Pulmonary artery endothelial cell (primary cell): Measurements from ENCODE around the gene PGAP2. TPM values are rescaled to one million over a fixed set of nuclear protein-coding genes. Genes with fewer than 3 reads are reported as not detected.
"Not testable (repeated sequence)": the region's sequence is repeated elsewhere in the genome, so short reads cannot be mapped to it uniquely, and the experiment has no call there.

ENCODE experiments used
- DNase-seq: peaks from one replicate; pipeline ENCODE4 v3.0.0-alpha.2; 2011; ENCODE audit warnings: low read depth, low spot score
- total RNA-seq: library from RNA; depleted of rRNA; stranded (reverse); fragments of >200 nt; gene quantifications from 2 replicates; pipeline ENCODE4 v1.2.3, GENCODE V29; 2014

PGAP2 gene
- total RNA-seq, 1 donor from 2014 or later: 10.9 TPM

DNA sequence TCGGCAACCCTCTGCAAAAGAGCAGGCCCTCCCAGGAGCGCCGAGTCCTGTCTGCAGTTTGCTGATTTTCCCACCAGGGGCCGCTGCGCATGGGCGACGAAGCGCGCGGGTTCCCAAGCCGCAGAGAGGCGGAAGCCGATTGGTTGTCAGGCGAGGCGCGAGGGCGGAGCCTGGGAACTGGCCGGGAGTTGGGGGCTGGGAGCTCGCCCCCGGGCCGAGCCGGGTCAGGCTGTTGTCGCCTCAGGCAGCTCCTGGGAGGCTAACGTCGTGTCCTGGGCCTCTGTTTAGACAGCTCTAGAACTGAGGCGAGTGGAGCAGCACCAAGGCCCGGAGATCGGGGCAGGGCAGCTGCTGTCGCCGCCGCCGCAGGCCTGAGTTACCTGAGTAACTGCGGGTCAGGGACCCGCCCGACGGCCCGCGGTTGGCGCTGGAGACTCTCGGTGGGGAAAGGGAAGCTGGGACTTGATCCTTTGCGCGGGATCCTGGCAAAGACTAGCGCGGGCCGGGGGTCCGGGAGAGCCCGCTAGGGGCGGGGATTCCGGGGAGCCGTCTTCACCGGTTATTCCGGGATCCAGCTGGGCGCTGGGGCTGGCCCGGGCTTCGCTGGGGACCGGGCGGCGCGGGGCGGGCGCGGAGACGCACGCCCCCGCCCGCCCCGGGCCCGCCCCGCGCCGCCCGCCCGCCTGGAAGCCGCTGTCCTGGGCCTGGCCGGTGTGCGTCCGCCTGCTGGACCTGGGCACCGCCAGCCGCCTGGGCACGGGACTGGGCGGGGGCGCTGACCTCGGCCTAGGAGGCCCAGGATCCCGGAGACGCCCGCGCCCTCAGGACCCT lies 46.8 kb downstream of the PGAP2 start, which contains the start of gene STIM1:
Gene STIM1, plus strand, starts transcription at position 688 of the 831 bp plus-strand sequence. CDS start 607 bp downstream, outside the sequence.
- DNase-seq: peak; percentile 75

DNA sequence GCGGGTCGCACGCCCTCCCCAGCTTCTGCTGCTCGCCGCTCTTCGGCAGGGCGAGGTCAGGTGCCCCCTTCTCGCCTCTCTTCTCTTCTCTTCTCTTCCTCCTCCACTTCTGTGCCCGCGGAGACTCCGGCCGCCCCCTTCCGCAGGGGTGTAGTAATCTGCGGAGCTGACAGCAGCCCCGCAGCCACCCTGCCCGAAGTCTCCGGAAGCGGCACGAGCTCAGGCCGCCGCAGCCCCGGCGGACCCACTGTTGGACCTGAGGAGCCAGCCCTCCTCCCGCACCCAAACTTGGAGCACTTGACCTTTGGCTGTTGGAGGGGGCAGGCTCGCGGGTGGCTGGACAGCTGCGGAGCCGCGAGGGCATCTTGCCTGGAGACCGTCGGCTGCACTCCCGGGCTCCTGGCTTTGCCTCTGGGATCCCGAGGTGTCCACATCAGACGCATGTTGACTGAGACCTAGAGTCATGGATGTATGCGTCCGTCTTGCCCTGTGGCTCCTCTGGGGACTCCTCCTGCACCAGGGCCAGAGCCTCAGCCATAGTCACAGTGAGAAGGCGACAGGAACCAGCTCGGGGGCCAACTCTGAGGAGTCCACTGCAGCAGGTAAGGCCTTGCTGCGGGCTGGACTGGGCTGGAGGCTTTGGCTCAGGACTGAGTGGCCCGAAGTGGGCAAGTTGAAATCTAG lies 47.6 kb downstream of the PGAP2 start:
- no peak for DNase-seq

DNA sequence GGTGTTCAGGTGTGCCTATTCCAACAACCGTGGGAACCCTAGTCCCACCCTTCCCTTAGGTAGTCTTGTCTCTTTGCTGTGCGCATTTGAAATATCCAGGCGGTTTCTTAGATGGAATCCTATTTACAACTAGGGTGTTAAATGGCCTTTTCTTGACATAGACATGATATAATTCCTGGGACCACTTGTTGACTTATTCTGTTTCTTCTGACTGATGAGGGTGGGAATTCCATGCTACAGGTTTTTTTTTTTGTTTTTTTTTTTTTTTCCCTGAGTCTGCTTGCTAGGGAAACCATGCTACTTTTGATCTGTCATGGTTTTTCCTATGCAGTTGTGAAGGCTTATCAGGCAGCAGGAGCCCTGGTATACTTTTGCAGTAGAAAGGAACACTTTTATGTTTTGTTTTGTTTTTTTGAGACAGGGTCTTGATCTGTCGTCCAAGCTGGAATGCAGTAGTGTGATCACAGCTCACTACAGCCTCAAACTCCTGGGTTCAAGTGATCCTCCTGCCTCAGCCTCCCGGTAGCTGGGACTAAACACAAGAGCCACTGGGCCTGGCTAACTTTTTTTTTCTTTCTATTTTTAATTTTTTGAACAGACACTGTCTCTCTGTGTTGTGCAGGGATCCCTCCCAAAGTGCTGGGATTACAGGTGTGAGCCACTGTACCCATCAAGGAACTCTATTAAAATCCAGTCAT lies 48.6 kb downstream of the PGAP2 start:
- DNase-seq: no peak

DNA sequence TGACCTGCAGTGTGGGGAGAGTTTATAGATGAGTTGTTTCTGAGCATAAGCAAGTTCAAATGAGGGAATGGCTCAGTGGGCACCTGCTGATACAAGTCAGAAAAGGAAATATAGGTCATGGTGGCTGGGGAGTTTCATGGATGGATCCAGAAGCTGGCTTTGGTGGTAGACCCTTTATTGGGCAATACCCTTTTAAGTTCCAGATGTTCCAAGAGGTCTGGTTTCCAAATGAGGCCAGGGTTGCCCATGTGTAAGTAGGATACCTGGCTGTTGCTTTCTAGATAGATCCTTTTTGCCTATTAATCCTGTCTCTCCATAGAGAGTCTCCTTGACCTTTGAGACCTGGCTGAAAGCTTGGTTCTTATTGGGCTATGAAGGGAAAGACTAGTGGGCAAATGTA lies 49.3 kb downstream of the PGAP2 start:
- DNase-seq: no peak

DNA sequence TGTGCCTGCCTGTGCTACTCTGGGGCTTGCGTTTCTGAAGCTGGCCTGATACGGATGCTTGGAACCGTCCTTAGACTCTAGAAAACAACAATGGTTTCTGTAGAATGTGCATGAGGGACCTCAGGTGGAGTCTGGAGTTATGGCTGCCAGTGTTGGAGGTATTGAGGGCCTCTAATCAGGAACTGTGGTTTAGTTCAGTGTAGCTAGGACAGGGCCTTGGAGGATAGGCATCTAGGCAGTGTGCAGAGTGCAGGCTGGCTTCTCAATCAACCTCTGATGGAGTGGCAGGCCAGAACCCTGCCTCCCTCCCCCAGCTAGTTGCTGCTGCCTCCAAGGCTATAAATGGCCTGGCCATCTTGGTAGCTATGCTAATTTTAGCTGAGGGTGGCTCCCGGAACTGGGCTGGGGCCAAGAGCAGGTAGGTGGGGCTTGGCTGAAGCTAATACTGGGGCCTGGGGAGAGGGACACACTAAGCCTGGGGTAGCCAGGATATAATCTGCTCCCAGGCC lies 51.1 kb downstream of the PGAP2 start:
- no peak for DNase-seq

DNA sequence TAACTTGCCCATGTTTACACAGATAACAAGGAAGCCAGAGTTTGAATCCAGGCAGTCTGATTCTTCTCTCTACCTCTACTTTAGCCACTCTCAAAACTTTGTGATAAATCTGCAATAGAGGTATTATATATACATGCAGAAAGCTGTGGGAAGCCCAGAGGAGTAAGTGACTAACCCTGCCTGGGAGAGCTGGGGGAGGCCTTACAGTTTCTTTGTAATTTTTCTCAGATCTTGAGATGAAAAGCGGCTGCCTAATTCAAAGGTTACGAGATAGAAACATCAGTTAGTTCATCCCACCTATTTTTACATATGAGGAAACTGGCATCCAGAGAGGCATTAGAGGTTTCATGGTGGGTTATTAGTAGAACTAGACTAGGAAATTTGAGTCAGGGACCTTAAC lies 52.0 kb downstream of the PGAP2 start:
- no peak for DNase-seq

DNA sequence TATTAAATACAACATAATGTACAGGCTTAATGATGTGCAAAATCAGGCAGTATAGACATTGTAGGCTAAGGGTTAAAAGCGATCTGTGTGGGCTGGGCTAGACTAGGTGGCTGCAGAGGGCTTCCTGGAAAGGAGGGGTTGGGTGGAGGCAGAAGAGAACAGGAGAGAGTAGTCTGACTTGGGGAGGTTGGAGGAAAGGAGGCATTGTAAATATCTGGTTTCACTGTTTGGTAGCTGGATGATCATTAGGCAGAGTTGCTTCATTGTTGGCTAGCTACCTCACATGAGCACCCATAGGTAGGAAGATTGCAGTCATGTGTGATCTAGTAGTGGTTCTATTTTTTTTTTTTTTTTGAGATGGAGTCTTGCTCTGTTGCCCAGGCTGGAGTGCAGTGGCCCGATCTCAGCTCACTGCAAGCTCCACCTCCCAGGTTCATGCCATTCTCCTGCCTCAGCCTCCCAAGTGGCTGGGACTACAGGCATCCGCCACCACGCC lies 52.6 kb downstream of the PGAP2 start:
- not testable (repeated sequence) for DNase-seq

DNA sequence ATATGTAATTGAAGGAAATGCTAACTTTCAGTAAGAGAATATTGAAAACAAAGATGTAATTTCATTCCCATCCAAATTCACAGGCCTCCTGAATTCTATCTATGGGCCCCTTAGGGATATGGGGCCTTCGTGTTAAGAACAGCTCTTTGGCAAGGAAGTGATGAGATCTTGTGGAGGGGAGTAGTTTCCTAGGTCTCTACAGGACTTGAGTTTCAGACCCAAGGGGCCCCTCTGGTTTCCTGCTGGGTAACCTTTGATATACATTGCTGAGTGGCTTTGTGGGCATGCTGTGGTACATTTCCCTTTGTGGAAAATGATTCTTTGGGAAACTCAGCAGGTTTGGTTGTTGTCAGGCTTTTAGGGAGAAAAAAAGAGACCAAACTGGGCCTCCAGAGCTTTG lies 53.3 kb downstream of the PGAP2 start:
- no peak for DNase-seq

DNA sequence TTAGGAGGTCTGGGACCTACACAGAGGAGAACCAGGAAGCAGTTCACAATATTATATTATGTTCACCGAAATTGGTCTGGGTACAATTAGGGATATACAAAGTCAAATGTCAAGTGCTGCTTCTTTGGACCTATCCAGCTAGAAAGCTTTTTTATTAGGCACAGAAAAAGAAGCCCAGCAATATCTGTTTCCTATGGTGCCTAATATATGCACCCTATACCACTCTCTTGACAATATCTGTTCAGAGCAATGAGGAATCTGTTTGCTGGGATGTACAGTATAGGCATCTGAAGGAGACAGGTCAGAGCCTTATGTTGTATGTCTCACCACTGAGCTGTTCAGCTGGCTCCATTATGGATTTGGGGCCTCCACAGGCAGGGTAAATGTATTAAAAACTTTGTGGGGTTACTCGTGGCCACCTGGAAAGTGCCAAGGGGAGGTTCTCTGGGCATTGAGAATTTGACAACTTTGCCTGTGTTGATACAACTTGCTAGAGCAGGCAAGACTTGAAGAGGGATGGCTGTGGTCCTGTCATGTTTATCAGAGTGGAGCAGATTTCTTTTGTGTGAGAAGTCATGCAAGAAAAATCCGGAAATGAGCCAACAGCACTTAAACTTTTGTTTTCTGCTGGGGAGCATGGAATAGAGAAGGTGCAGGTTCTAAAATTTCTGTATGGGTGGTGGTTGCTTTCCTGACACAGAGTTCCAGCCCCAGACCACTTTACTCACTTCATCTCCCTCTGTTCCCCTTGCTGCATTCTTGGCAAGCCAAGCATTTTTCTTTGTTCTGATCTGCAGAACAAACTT lies 57.2 kb downstream of the PGAP2 start:
- DNase-seq: peak; percentile 67

DNA sequence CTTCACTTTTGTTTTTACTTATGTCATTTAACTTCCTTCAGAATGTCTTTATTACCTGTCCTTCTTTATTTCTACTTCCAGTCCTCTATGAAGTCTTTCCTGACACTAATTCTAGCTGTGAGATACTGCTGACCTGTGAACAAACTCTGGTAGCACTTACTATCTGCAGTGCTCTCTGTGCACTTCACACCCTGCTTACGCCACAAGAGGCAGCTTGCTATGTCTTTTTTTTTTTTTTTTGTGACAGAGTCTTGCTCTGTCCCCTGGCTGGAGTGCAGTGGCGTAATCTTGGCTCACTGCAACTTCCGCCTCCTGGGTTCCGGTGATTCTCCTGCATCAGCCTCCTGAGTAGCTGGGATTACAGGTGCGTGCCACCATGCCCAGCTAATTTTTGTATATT lies 57.8 kb downstream of the PGAP2 start:
- DNase-seq: no peak

DNA sequence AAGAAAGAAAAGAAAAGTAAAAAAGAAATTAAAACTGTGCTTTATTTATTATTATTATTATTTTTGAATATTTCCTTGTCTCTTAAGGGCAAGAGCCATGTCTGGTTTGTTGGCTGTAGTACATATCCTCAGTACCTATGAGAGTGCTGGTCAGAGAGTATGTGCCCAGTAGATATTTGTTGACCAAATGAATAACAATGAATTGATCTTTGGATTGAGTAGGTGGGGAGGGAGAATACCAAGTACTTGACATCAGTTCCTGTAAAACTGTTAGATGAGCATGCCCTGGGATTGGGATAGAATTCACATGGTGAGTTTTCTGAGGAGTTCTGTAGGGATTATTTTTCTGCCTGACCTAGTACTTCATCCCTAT lies 58.5 kb downstream of the PGAP2 start:
- no peak for DNase-seq

DNA sequence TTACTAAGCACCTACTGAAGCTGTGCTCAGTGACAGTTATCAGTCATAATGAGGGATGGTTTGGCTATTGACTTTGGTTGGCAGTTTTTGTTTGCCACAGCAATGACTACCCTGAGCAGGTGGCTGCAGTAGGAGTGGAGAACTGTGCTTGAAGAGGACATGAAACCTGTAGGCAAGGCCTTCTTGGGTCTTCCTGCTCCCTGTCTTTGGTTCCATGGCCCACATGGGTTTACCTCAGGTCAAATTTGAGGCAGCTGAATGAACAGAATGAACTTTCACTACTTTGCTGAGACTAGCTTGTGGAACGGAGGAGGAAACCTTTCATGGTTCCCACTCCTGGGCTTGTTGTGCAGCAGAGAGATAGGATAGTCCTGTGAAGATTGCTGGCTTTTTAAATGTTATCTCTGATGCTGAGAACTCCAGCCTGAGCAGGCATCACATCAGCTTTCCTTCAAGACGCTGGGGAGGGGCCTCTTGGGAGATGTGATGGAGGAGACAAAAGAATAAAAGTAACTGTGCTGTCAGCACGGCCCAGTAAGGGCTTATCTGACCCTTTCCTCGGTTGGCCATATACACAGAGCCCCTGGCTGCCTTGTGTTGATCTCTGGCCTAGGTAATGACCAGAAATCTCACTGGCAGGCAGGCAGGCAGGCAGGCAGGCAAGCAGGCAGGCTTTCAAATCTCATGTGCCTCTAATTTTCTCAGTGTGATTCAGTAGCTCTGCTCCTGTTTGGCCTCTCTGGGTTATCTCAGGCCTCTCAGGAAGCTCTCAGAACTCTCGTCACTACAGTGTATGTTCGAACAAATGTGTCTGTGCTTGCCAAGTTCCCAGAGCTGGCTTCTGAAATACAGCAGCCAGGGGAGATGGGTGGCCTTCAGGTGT lies 59.1 kb downstream of the PGAP2 start:
- DNase-seq: peak; percentile 63

DNA sequence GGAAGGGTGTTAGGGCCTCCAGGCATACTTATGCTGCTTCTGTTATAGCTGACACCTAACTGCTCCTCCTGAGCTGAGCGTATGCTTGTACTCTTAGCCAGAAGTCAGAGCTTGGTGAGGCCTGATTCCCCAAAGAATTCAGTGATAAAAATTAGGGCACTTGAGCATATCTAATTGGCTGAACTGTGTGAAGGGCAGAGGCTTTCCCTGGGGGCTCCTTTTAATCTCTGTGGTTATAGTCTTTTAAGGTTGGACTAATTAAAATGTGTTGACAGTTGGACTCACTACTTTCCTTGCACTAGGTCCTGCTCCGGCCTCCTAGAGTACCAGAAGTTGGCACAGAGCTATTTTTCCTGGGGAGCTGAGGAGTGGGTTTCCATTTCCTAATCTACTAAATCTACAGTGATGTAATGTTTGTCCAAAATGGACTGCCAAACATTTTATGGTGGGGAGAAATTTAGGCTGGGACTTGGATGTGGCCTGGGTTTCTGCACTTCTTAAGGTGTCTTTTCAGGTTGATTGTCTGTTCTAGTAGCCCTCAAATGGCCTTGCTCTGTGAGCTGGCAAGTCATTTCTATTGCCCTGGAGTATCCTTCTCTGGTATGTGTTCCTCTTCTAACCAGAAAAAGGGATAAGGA lies 65.5 kb downstream of the PGAP2 start:
- DNase-seq: no peak

Other genes with a start within 250 kb of the PGAP2 start
- not detected in 2 replicates for gene ART5, start 166.6 kb upstream of the PGAP2 start, total RNA-seq
- not detected in 2 replicates for gene ART1, start 163.4 kb upstream of the PGAP2 start, total RNA-seq
- gene CHRNA10, start 137.2 kb upstream of the PGAP2 start, total RNA-seq: 0.33 and 0.78 TPM in 2 replicates
- 104 and 165 TPM in 2 replicates for gene NUP98, start 11.0 kb upstream of the PGAP2 start, total RNA-seq
- 10.9 and 14.3 TPM in 2 replicates for gene RHOG, start 32.4 kb downstream of the PGAP2 start, total RNA-seq
- gene STIM1, start 47.1 kb downstream of the PGAP2 start, total RNA-seq: 23.4 and 31.6 TPM in 2 replicates